SIG-M5 (cell line): ENCODE data around the gene MT1B.
"Not testable (repeated sequence)": the region's sequence is repeated elsewhere in the genome, so short reads cannot be mapped to it uniquely, and the experiment has no call there.

Experiments
- DNase-seq: peaks from one replicate; lab custom pipeline; 2025; lab: John Stamatoyannopoulos, UW

The MT1B gene

DNA sequence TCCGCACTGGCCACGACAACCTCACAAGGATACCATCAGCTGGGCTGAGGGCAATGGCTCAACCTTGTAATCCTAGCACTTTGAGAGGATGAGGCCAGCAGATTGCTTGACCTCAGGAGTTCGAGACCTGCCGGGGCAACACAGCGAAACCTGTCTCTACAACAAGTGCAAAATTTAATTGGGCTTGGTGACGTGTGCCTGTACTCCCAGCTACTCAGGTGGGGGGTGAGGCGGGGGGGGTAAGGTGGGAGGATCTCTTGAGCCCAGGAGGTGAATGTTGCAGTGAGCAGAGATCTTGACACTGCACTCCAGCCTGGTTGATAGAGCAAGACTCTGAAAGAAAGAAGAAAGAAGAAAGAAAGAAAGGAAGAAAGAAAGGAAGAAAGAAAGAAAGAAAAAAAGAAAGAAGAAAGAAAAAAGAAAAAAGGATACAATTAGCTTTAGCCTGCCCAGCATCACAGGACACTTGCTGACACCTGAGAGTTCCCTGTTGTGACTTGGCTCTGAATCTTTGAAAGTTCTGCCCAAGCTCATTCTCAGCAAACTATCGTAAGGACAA is 31.3 kb upstream of the MT1B start:
- DNase-seq, result no peak

DNA sequence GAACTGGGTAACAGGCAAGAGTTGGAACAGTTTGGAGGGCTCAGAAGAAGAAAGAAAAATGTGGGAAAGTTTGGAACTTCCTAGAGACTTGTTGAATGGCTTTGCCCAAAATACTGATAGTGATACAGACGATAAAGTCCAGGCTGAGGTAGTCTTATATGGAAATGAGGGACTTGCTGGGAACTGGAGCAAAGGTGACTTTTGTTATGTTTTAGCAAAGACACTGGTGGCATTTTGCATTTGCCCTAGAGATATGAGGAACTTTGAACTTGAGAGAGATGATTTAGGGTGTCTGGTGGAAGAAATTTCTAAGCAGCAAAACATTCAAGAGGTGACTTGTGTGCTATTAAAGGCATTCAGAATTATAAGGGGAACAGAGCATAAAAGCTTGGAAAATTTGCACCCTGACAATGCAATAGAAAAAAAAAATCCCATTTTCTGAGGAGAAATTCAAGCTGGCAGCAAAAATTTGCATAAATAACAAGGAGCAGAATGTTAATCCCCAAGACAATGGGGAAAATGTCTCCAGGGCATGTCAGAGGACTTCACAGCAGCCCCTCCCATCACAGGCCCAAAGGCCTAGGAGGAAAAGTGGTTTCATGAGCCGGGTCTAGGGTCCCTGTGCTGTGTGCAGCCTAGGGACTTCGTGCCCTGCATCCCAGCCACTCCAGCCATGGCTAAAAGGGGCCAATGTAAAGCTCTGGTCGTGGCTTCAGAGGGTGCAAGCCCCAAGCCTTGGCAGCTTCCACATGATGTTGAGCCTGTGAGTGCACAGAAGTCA is 29.8 kb upstream of the MT1B start:
- DNase-seq, result not testable (repeated sequence)

DNA sequence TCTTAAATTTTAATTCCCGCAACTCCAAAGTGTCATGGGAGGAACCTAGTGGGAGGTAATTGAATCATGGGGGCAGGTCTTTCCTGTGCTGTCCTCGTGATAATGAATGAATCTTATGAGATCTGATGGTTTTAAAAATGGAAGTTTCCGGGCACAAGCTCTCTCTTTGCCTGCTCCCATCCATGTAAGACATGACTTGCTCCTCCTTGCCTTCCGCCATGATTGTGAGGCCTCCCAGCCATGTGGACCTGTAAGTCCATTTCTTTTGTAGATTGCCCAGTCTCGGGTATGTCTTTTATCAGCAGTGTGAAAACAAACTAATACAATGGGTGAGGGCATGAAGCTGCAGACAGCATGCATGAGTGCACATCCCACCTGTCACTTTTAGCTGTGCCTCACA is 28.5 kb upstream of the MT1B start:
- not testable (repeated sequence) for DNase-seq

DNA sequence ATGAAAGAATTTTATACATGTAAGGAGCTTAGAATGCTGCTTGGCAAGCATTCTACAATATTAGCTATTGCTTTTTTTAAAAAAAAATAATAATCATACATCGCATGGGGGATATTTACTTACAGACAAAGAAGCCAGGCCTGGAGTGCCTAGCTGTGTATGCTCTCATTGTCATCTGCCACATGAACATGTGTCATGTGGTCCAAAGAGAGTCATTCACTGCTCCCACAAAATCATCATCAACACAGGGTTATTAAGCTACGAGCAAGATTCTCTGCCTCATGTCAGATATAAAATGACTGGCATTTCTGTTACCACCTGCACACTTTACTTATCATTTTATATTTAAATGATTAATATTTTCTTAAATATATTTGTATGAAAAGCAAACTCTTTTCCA is 28.0 kb upstream of the MT1B start:
- no peak for DNase-seq

DNA sequence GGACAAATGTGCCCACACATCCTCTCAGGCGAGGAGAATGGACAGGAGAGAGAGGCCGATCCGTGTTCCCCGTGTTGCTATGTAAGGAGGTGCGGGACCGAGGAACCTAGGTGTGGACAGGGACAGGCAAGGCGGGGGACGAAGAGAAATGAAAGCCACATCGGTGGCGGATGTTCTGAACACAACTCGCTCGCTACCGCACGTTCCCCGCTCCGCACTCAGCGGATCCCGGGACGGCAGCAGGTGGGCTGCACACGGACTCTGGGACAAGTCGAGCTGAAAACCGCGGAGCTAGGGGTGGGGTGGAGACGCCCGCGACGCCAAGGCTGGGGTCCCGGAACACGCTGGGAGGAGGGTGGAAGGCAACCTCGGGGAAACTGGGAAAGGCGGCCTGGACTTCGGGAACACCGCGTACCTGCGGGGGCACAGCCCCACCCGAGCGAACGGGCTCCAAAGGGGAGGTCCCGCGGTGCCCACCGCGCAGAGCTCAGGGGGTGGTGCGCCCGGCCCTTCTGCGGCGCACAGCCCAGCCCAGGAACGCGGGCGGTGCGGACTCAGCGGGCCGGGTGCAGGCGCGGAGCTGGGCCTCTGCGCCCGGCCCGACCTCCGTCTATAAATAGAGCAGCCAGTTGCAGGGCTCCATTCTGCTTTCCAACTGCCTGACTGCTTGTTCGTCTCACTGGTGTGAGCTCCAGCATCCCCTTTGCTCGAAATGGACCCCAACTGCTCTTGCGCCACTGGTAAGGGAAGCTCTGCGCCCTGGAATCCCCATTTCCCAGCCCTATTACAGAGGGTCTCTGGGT is 26.3 kb upstream of the MT1B start, which contains the start of gene MT1E:
Gene MT1E (plus strand): TSS at position 642 of the 803 bp plus-strand sequence. CDS start 71 bp downstream, at position 713.
- DNase-seq, result no peak

DNA sequence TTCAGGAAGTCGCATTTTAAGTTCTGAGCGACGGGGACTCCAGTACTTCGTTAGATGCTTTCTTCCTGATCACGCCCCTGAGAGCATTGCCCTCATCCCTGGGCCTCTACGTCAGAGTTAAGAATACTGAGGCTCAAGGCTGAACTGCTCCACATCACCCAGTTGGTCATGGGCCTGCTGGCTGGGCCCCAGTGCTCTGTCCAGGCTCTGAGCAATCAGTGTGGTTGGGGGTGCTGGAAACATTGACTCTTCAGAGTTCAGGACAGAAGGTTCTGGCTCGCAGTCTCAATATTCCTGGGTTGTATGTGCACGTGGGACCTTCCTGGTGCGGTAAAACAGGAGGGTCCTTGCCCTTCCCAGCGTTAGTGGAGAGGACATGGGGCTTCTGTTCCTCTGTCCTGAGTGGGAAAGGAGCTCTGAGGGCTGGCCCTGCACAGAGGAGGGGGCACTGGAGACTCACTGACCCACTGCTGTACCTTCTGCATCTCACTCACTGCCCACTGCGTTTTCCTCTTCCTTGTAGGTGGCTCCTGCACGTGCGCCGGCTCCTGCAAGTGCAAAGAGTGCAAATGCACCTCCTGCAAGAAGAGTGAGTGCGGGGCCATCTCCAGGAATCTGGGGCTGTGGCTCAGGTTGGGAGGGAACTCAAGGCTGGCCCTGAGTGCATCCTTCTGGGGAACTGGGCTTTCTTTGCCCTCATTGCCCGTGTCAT is 25.6 kb upstream of the MT1B start:
- DNase-seq, result no peak

DNA sequence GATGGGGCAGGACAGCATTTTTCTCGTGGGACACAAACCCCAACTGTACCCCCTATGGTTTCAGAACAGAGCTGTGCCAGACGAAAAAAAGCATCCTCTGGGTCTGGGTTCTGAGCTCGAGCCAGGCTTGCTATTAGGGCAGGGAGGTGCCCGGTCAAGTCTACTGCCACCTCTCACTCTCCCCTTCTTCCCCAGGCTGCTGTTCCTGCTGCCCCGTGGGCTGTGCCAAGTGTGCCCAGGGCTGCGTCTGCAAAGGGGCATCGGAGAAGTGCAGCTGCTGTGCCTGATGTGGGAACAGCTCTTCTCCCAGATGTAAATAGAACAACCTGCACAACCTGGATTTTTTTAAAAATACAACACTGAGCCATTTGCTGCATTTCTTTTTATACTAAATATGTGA is 25.0 kb upstream of the MT1B start:
- DNase-seq, result no peak

DNA sequence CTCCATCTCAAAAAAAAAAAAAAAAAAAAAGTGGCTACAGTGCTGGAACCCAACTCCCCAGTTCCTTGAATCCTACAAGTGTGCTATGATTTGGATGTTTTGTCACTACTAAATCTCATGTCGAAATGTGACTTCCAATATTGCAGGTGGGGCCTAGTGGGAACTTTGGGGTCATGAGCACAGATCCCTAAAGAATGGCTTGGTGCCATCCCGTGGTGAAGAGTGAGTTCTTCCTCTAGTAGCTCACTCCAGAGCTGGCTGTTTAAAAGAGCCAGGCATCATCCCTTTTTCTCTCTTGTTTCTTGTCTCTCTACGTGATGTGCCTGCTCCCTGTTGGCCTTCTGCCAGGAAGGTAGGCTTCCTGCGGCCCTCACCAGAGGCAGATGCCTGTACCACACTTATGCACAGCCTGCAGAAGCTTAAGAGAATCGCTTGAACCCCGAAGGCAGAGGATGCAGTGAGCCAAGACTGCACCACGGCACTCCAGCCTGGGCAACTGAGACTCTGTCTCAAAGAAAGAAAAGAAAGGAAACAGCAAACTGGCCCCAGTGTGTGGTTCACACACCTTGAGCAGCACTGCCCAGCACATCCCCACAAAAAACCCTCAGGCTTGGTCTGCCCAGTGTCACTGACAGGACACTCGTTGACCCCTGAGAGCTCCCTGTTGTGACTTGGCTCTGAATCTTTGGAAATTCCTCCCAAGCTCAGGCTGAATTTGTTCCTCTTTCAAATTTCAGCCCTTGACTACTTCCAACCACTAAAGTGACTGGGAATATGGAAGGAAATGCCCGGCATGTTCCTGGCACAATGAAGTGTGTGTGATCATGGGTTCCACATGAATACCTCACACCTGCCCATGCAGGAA is 23.0 kb upstream of the MT1B start:
- DNase-seq, result no peak

DNA sequence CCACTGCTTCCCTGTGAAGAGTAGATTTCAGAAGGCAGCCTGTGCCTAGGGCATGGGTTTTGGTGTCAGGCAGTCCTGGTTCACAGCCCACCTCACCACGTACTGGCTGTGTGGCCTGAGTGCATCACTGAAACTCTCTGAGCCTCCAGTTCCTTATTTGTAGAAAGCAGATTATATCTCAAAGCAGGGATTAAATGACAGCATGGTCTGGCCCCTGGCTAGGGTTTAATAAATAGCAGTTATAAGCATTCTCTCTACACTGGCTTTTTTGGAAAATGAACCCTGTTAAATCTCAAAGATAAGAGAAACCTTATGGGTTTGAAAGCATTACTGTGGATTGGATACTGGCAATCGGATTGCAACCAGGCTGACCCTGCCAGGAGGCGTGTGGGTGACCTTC is 22.2 kb upstream of the MT1B start:
- no peak for DNase-seq

DNA sequence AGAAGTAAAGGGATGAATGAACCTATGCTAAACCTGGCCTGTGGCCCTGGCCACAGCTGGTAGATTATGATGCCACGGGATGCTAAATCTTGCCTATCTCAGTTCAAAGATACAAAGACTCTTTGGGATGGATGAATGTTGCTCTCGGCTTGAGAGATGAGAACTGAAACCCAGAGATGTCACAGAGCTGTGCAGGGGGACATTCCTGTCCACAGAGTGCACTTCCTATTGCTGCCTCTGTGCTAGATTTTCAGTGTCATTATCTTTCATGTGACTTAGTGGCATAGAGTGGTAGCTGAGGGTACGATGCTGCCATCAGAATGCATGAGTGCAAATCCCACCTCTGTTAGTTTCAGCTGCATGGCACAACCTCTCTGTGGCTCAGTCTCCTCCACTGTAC is 21.6 kb upstream of the MT1B start:
- DNase-seq, result no peak

DNA sequence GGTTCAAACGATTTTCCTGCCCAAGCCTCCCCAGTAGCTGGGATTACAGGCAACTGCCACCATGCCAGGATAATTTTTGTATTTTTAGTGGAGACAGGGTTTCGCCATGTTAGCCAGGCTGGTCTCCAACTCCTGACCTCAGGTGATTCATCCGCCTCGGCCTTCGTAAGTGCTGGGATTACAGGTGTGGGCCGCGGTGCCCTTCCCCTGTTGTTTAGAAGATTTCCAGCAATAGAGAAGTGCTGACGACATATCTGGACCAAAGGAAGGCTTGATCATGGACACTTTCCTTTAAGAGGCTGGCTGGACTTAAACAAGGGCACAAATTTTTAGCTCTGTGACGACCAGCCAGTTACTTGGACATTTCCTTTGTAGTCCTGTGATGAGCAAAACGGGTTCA is 20.5 kb upstream of the MT1B start:
- no peak for DNase-seq

DNA sequence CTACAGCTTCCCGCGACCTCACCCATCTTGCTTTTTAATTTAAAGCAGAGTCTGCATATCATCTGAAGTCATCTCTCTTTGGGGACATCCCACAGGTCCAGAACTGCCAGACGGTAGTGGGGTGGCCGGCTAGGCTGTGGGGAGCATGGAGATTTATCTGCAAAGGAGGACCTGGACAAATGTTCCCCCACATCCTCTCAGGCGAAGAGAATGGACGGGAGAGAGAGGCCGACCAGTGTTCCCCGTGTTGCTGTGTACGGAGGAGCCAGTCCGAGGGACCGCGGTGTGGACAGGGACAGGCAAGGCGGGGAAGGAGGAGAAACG is 19.9 kb upstream of the MT1B start:
- no peak for DNase-seq

DNA sequence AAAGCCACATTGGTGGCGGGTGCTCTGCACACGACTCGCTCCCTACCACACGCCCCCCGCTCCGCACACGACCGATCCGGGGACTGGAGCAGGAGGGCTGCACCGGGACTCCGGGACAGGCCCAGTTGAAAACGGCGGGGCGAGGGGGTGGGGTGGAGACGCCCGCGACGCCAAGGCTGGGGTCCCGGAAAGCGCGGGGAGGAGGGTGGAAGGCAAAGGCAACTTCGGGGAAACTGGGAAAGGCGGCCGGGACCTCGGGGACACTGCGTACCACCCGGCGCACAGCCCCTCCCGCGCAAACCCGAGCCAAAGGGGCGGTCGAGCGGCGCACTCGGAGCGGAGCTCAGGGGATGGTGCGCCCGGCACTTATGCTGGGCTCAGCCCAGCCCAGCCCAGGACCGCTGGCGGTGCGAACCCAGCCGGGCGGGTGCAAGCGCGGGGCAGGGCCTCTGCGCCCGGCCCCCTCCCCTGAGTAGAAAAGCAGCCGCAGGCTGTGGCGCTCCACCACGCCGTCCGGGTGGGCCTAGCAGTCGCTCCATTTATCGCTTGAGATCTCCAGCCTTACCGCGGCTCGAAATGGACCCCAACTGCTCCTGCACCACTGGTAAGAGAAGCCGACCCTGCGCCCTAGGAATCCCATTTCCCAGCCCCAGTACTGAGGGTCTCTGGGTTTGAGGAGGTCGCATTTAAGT is 19.4 kb upstream of the MT1B start, which contains the start of gene MT1M:
Gene MT1M (plus strand): TSS at position 504 of the 692 bp plus-strand sequence. CDS start 73 bp downstream, at position 577.
- DNase-seq, result no peak

DNA sequence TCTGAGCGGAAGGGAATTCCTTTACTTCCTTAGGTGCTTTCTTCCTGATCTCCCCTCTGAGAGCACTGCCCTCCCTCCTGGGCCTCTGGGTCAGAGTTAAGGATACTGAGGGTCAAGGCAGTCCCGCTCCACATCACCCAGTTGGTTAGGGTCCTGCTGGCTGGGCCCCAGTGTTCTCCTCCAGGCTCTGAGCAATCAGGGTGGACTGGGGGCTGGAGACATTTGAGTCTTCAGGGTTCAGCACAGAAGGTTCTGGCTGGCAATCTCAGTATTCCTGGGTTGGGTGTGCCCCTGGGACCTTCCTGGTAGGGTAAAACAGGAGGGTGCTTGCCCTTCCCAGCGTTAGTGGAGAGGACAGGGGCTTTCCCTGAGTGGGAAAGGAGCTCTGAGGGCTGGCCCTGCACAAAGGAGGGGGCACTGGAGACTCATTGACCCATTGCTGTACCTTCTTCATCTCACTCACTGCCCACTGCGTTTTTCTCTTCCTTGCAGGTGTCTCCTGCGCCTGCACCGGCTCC is 18.8 kb upstream of the MT1B start:
- DNase-seq, result no peak

DNA sequence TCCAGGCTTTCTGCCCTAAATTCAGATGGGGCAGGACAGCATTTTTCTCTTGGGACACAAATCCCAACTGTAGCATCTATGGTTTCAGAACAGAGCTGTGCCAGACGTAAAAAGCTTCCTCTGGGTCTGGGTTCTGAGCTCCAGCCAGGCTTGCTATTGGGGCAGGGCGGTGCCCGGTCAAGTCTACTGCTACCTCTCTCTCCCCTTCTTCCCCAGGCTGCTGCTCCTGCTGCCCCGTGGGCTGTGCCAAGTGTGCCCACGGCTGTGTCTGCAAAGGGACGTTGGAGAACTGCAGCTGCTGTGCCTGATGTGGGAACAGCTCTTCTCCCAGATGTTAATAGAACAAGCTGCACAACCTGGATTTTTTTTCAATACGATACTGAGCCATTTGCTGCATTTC is 18.2 kb upstream of the MT1B start:
- DNase-seq, result no peak

DNA sequence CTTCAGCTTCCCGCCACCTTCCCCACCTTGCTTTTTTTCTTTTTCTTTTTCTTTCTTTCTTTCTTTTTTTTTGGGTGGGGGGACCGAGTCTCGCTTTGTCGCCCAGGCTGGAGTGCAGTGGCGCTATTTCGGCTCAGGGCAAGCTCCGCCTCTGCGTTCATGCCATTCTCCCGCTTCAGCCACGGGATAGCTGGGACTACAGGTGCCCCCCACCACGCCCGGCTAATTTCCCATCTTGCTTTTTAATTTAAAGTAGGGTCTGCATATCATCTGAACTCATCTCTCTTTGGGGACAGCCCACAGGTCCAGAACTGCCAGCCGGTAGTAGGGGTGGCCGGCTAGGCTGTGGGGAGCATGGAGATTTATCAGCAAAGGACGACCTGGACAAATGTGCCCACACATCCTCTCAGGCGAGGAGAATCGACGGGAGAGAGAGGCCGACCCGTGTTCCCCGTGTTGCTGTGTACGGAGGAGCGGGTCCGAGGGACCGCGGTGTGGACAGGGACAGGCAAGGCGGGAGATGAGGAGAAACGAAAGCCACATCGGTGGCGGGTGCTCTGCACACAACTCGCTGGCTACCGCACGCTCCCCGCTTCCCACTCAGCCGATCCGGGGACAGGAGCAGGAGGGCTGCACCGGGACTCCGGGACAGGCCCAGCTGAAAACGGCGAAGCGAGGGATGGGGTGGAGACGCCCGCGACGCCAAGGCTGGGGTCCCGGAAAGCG is 16.8 kb upstream of the MT1B start:
- no peak for DNase-seq

DNA sequence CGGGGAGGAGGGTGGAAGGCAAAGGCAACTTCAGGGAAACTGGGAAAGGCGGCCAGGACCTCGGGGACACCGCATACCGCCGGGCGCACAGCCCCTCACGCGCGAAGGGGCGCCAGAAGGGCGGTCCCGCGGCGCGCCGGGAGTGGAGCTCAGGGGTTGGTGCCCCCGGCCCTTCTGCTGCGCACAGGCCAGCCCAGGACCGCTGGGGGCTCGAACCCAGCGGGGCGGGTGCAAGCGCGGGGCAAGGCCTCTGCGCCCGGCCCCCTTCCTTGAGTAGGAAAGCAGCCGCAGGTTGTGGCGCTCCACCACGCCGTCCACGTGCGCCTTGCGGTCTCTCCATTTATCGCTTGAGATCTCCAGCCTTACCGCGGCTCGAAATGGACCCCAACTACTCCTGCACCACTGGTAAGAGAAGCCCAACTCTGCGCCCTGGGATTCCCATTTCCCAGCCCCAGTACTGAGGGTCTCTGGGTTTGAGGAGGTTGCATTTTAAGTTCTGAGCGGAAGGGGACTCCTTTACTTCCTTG is 16.2 kb upstream of the MT1B start:
- DNase-seq, result no peak

DNA sequence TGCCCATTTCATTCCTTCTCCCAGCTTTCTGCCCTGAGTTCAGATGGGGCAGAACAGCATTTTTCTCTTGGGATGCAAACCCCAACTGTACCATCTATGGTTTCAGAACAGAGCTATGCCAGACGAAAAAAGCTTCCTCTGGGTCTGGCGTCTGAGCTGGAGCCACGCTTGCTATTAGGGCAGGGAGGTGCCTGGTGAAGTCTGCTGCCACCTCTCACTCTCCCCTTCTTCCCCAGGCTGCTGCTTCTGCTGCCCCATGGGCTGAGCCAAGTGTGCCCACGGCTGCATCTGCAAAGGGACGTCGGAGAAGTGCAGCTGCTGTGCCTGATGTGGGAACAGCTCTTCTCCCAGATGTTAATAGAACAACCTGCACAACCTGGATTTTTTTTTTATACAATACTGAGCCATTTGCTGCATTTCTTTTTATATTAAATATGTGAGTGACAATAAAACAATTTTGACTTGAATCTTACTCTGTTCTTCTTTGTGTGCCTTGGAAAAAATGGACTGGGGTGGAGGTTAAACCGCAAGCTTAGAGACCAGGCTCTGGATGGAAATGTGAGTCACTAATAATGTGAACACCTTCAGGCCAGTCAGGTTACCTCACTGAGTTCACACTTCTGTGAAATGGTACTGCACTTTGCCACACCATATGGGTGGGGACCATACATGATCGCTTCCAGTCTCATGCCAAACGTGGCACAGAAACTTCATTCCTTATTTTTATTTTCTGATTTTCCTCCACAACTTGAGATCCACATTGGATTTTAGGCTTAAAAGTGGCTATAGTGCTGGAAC is 14.9 kb upstream of the MT1B start:
- no peak for DNase-seq
